ENCODE measurements around the gene PARD6G. TPM values are rescaled to one million over a fixed set of nuclear protein-coding genes. Genes with fewer than 3 reads are reported as not detected.

The PARD6G gene
- total RNA-seq, 3 donors from 2014 or later = 1.9 to 14.4 (median 13.8) TPM

DNA sequence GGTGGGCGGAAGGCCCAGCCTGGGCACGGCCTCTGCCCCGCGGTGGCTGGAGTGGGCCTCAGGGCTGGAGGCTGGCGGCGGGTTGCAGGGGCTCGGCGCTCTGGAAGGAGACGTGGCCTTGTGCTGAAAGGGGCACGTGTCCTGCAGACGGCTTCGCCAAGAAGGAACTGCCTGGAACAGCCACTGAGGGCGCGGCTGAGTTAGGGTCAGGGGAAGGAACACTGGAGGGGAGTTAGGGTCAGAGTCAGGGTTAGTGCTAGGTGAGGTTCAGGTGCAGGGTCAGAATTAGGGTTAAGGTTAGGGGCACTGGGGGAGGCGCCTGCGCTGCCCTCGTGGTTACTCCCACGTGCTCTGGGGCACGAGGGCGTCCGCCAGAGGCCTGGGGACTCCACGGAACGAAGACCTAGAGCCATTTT, 139.2 kb downstream of the PARD6G start:
- Histone ChIP-seq H3K4me3 (no peak overlapping the region), H3K9me3 (peaks cover 0 to 4% of the 10 kb centered on the region in 2 donors), H3K27ac (peak overlapping the region; percentile 27 to 95), H3K27me3 (no peaks in the 10 kb centered on the region), H3K4me1 (peaks cover 4% of the 10 kb centered on the region in 2 donors), H3K36me3 (no peaks in the 10 kb centered on the region)
- TF ChIP-seq POLR2A (IDR thresholded peaks at IDR 0.05) (no peak), POLR2AphosphoS5 (IDR thresholded peaks at IDR 0.05) (no peak), CTCF (IDR thresholded peaks at IDR 0.05) (no peak)
- intact Hi-C loops (cut with DNase I; ENCODE audit: low total_unique reads) = no loop called here
- no peak for DNase-seq (ENCODE audit: low spot score in 2 of 2)

- no peak for TF ChIP-seq CTCF (IDR thresholded peaks at IDR 0.05)
- TF ChIP-seq POLR2A (IDR thresholded peaks at IDR 0.05) = no peak
- no peak for TF ChIP-seq POLR2AphosphoS5 (IDR thresholded peaks at IDR 0.05)
- H3K27me3 ChIP-seq = no peaks in the 10 kb centered on the region
- intact Hi-C loops (cut with DNase I; ENCODE audit: low total_unique reads) = no loop called here
- no peak overlapping the region for H3K4me3 ChIP-seq
- H3K36me3 ChIP-seq = no peaks in the 10 kb centered on the region
- DNase-seq (ENCODE audit: low spot score in 2 of 2) = no peak
- H3K27ac ChIP-seq = peak overlapping the region in 1 of 2 donors; percentile 1
- H3K4me1 ChIP-seq = peaks cover 4% of the 10 kb centered on the region in 2 donors
- peaks cover 0 to 4% of the 10 kb centered on the region in 2 donors for H3K9me3 ChIP-seq
These were observed 139.9 kb downstream of the PARD6G start for GRCh38 chr18:80107426-80107825.

Other genes with a start within 250 kb of the PARD6G start
- 10 to 100 TPM; 35.2 to 42.3 (median 40.5) TPM for gene RBFA, start 213.1 kb downstream of the PARD6G start, total RNA-seq
- gene ADNP2, start 138.3 kb downstream of the PARD6G start, total RNA-seq = 10 to 100 TPM; 15.7 to 20.3 (median 20.1) TPM